Mesendoderm (in vitro differentiated cells): ENCODE measurements around the gene SDCCAG8.

Experiments used
- DNase-seq: peaks from one replicate; pipeline ENCODE4 v3.0.0; 2013
- H2AK5ac ChIP-seq: 2 replicates; pipeline ENCODE4 v1.6.1; 2013; ENCODE audit warnings: low read length, inconsistent platforms
- H2BK120ac ChIP-seq: 2 replicates; pipeline ENCODE4 v1.6.1; 2013; ENCODE audit warnings: low read depth, mild to moderate bottlenecking, low read length, moderate library complexity, mixed read lengths
- H2BK15ac ChIP-seq: replicated peaks from 2 replicates; pipeline ENCODE4 v1.6.1; 2013; ENCODE audit warnings: low read depth, mild to moderate bottlenecking, moderate library complexity
- H2BK5ac ChIP-seq: 2 replicates; pipeline ENCODE4 v1.6.1; 2013; ENCODE audit warnings: low read length, inconsistent platforms
- H3K18ac ChIP-seq: 2 replicates; pipeline ENCODE4 v1.6.1; 2013; ENCODE audit warnings: mild to moderate bottlenecking, low read length, mixed read lengths
- H3K23ac ChIP-seq: one replicate; pipeline ENCODE4 v1.6.1; 2013; ENCODE audit warnings: low read length
- H3K27ac ChIP-seq: 2 replicates; pipeline ENCODE4 v1.5.1; 2013; ENCODE audit warnings: low read depth, mild to moderate bottlenecking, inconsistent platforms, low read length, moderate library complexity
- H3K27me3 ChIP-seq: 2 replicates; pipeline ENCODE4 v1.6.1; 2013; ENCODE audit warnings: low read length, control low read depth, mild to moderate bottlenecking, inconsistent platforms; ENCODE audit not compliant: insufficient read depth, poor library complexity
- H3K36me3 ChIP-seq: 2 replicates; pipeline ENCODE4 v1.6.1; 2013; ENCODE audit warnings: low read length, inconsistent platforms; ENCODE audit not compliant: control insufficient read depth, insufficient read depth
- H3K4ac ChIP-seq: one replicate; pipeline ENCODE4 v1.6.1; 2013; ENCODE audit warnings: low read depth, mild to moderate bottlenecking, low read length, moderate library complexity
- H3K4me1 ChIP-seq: 2 replicates; pipeline ENCODE4 v1.6.1; 2013; ENCODE audit warnings: low read depth, low read length, inconsistent platforms; ENCODE audit not compliant: control insufficient read depth
- H3K4me2 ChIP-seq: 2 replicates; pipeline ENCODE4 v1.6.1; 2013; ENCODE audit warnings: low read length
- H3K4me3 ChIP-seq: 2 replicates; pipeline ENCODE4 v1.5.1; 2013; ENCODE audit warnings: mild to moderate bottlenecking, low read length
- H3K56ac ChIP-seq: one replicate; pipeline ENCODE4 v1.6.1; 2013; ENCODE audit warnings: low read length
- H3K79me1 ChIP-seq: 2 replicates; pipeline ENCODE4 v1.6.1; 2013; ENCODE audit warnings: low read length, inconsistent platforms
- H3K79me2 ChIP-seq: 2 replicates; pipeline ENCODE4 v1.6.1; 2013; ENCODE audit warnings: mild to moderate bottlenecking, low read length; ENCODE audit not compliant: control insufficient read depth, insufficient read depth
- H3K9ac ChIP-seq: 2 replicates; pipeline ENCODE4 v1.6.1; 2013; ENCODE audit warnings: low read length, inconsistent platforms
- H4K5ac ChIP-seq: one replicate; pipeline ENCODE4 v1.6.1; 2013; ENCODE audit warnings: low read length
- H4K8ac ChIP-seq: one replicate; pipeline ENCODE4 v1.6.1; 2013; ENCODE audit warnings: low read depth, mild to moderate bottlenecking, control low read depth, low read length, moderate library complexity
- WGBS: extraction: QIAGEN DNeasy Blood & Tissue Kit; methylation state at CpG from one replicate; pipeline ENCODE4 v1.1.7; 2013; ENCODE audit warnings: low lambda C conversion rate, missing lambda C conversion rate; ENCODE audit not compliant: insufficient coverage; ENCODE audit errors: extremely low coverage; 5-methylcytosine and 5-hydroxymethylcytosine counted together

Gene SDCCAG8

DNA sequence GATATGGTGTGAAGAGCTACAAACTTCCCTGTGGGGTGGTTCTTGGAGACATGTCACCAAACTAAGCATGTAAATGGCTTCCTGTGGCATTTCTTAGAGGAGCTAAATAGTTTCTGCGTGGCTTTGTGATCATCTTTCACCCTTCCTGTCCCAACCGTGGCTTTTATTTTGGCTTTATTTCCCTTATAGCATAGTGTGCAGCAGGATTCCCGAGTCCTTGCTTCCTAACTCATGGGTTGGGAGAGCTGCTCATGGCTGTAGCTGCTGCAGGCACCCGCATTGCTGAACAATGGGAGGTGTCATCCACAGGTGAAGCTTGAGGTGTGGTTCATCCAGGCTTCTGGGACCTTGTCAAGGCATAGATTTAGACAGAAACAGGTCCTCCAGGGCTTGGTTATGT is 192.0 kb downstream of the SDCCAG8 start:
- Histone ChIP-seq H3K4ac (no peak overlapping the region), H3K36me3 (no peaks in the 10 kb centered on the region), H2BK15ac (no peak overlapping the region), H2BK120ac (no peak overlapping the region), H3K18ac (no peak overlapping the region), H3K27ac (no peak overlapping the region), H3K4me3 (no peak overlapping the region), H3K79me1 (no peaks in the 10 kb centered on the region), H3K56ac (no peak overlapping the region), H3K4me1 (no peaks in the 10 kb centered on the region), H3K9ac (no peak overlapping the region), H2AK5ac (no peak overlapping the region), H4K5ac (no peak overlapping the region), H3K23ac (no peak overlapping the region), H3K4me2 (no peak overlapping the region), H2BK5ac (no peak overlapping the region), H4K8ac (no peak overlapping the region), H3K27me3 (no peaks in the 10 kb centered on the region), H3K79me2 (no peaks in the 10 kb centered on the region)
- no peak for DNase-seq
- no CpG with 5 or more reads among the region's 4 CpGs for WGBS

- H3K79me1 ChIP-seq, result no peaks in the 10 kb centered on the region
- H3K4ac ChIP-seq, result no peak overlapping the region
- no peak overlapping the region for H2BK15ac ChIP-seq
- no peaks in the 10 kb centered on the region for H3K79me2 ChIP-seq
- no peaks in the 10 kb centered on the region for H3K4me1 ChIP-seq
- no peaks in the 10 kb centered on the region for H3K36me3 ChIP-seq
- H3K4me3 ChIP-seq, result no peak overlapping the region
- no peak overlapping the region for H2AK5ac ChIP-seq
- H3K9ac ChIP-seq, result no peak overlapping the region
- no peak overlapping the region for H3K4me2 ChIP-seq
- no peak overlapping the region for H4K8ac ChIP-seq
- H2BK5ac ChIP-seq, result no peak overlapping the region
- DNase-seq, result no peak
- H3K27me3 ChIP-seq, result no peaks in the 10 kb centered on the region
- H3K23ac ChIP-seq, result no peak overlapping the region
- H3K56ac ChIP-seq, result no peak overlapping the region
- no peak overlapping the region for H4K5ac ChIP-seq
- WGBS, result no CpG with 5 or more reads among the region's 6 CpGs
- no peak overlapping the region for H3K18ac ChIP-seq
- H3K27ac ChIP-seq, result no peak overlapping the region
- no peak overlapping the region for H2BK120ac ChIP-seq
These were observed 193.5 kb downstream of the SDCCAG8 start for GRCh38 chr1:243449373-243449772.

GRCh38 chr1:243452092-243452491 is 196.3 kb downstream of the SDCCAG8 start:
- H4K5ac ChIP-seq, result no peak overlapping the region
- no peak overlapping the region for H2BK15ac ChIP-seq
- H3K18ac ChIP-seq, result no peak overlapping the region
- no peak overlapping the region for H3K27ac ChIP-seq
- H3K4me1 ChIP-seq, result no peaks in the 10 kb centered on the region
- H3K23ac ChIP-seq, result no peak overlapping the region
- no peaks in the 10 kb centered on the region for H3K79me2 ChIP-seq
- no peak overlapping the region for H2AK5ac ChIP-seq
- no peak overlapping the region for H3K4me3 ChIP-seq
- no CpG with 5 or more reads among the region's 2 CpGs for WGBS
- no peaks in the 10 kb centered on the region for H3K36me3 ChIP-seq
- no peak overlapping the region for H3K4me2 ChIP-seq
- H3K9ac ChIP-seq, result no peak overlapping the region
- H2BK120ac ChIP-seq, result no peak overlapping the region
- no peak overlapping the region for H3K56ac ChIP-seq
- H2BK5ac ChIP-seq, result no peak overlapping the region
- no peaks in the 10 kb centered on the region for H3K79me1 ChIP-seq
- H3K27me3 ChIP-seq, result no peaks in the 10 kb centered on the region
- no peak overlapping the region for H4K8ac ChIP-seq
- DNase-seq, result no peak
- no peak overlapping the region for H3K4ac ChIP-seq

DNA sequence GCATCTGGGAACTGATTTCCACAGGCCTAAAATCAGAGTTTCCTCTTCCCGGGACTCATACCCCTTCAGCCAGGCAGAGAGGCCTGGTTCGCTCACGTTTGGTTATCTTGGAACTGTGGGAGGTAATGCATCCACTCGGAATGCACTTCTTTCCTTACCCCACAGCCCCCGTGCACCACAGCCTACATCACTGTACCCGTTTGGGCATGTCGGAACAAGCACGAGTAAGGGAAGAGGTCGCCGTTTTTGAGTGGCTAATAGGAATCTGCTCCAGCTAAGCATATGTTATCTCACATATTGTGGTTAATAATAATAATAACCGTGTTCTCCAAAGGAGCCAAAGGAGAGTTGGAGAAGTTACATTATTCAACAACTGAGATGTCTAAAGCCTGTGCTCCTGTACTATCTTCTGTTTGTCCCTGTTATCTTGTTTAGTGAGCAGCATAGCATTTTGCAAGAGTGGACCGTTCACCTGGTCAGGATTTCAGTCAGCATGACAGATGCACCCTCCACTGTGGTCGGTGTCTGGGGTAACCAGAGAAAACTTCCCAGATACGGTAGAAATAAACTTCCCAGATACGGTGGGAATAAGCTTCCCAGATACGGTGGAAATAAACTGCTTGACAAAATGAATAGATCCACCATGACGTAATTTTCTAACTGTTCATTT is 198.6 kb downstream of the SDCCAG8 start:
- H2BK15ac ChIP-seq, result no peak overlapping the region

GRCh38 chr1:243455760-243456651 is 200.2 kb downstream of the SDCCAG8 start:
- no peak overlapping the region for H3K4me2 ChIP-seq
- no CpG with 5 or more reads among the region's 11 CpGs for WGBS
- no peaks in the 10 kb centered on the region for H3K79me2 ChIP-seq
- no peaks in the 10 kb centered on the region for H3K4me1 ChIP-seq
- H4K5ac ChIP-seq, result no peak overlapping the region
- H2BK5ac ChIP-seq, result no peak overlapping the region
- H3K36me3 ChIP-seq, result no peaks in the 10 kb centered on the region
- no peak overlapping the region for H2AK5ac ChIP-seq
- no peak for DNase-seq
- H3K4me3 ChIP-seq, result no peak overlapping the region
- H2BK15ac ChIP-seq, result no peak overlapping the region
- H3K9ac ChIP-seq, result no peak overlapping the region
- H3K27me3 ChIP-seq, result no peaks in the 10 kb centered on the region
- no peak overlapping the region for H3K56ac ChIP-seq
- no peaks in the 10 kb centered on the region for H3K79me1 ChIP-seq
- no peak overlapping the region for H3K23ac ChIP-seq
- no peak overlapping the region for H3K18ac ChIP-seq
- no peak overlapping the region for H3K27ac ChIP-seq
- no peak overlapping the region for H3K4ac ChIP-seq
- H2BK120ac ChIP-seq, result no peak overlapping the region
- no peak overlapping the region for H4K8ac ChIP-seq

More for the DNA sequence above, 198.6 kb downstream of the SDCCAG8 start:
- no peak overlapping the region for H3K4ac ChIP-seq
- H3K79me1 ChIP-seq, result no peaks in the 10 kb centered on the region
- no peak overlapping the region for H4K5ac ChIP-seq
- H2AK5ac ChIP-seq, result no peak overlapping the region
- no peaks in the 10 kb centered on the region for H3K4me1 ChIP-seq
- no peak overlapping the region for H3K23ac ChIP-seq
- H3K27me3 ChIP-seq, result no peaks in the 10 kb centered on the region
- no peak overlapping the region for H2BK5ac ChIP-seq
- H3K36me3 ChIP-seq, result no peaks in the 10 kb centered on the region
- H3K56ac ChIP-seq, result no peak overlapping the region
- no peak overlapping the region for H2BK120ac ChIP-seq
- WGBS, result no CpG with 5 or more reads among the region's 17 CpGs
- H4K8ac ChIP-seq, result no peak overlapping the region
- H3K4me2 ChIP-seq, result no peak overlapping the region
- H3K18ac ChIP-seq, result no peak overlapping the region
- DNase-seq, result no peak
- H3K79me2 ChIP-seq, result no peaks in the 10 kb centered on the region
- H3K9ac ChIP-seq, result no peak overlapping the region
- no peak overlapping the region for H3K4me3 ChIP-seq
- no peak overlapping the region for H3K27ac ChIP-seq
